Kidney epithelial cell (primary cell): Measurements from ENCODE around the gene GGPS1. TPM values are rescaled to one million over a fixed set of nuclear protein-coding genes. Genes with fewer than 3 reads are reported as not detected.

ENCODE experiments used
- total RNA-seq: library from RNA; depleted of rRNA; stranded (reverse); fragments of >200 nt; gene quantifications from 2 replicates; pipeline ENCODE4 v1.2.3, GENCODE V29; 2015

GGPS1 gene
- total RNA-seq, 1 donor from 2014 or later, result 34.9 TPM

Other genes starting within 250 kb of the GGPS1 start
- 128 and 139 TPM in 2 replicates for gene TOMM20, start 199.7 kb upstream of the GGPS1 start, total RNA-seq
- 91.9 and 130 TPM in 2 replicates for gene RBM34, start 167.3 kb upstream of the GGPS1 start, total RNA-seq
- gene ARID4B, start 391 bp upstream of the GGPS1 start, total RNA-seq, result 20.0 and 20.3 TPM in 2 replicates
- gene TBCE, start 38.9 kb downstream of the GGPS1 start, total RNA-seq, result 21.8 and 24.7 TPM in 2 replicates
- 34.0 and 39.8 TPM in 2 replicates for gene B3GALNT2, start 175.9 kb downstream of the GGPS1 start, total RNA-seq